H1 (cell line): ENCODE data around the gene LCNL1. TPM values are rescaled to one million over a fixed set of nuclear protein-coding genes. Genes with fewer than 3 reads are reported as not detected.

Experiments used
- CEBPB ChIP-seq: IDR thresholded peaks from 2 replicates; pipeline ENCODE4 v1.6.1; 2012; ENCODE audit warnings: low read depth, low read length
- EP300 ChIP-seq, 2 experiments: IDR thresholded peaks; 1 replicate in 1 of 2; 2 replicates in 1 of 2; pipeline ENCODE4 v1.6.1; 2011 to 2012; ENCODE audit warnings: low read depth in 2 of 2, low read length in 2 of 2, mild to moderate bottlenecking in 2 of 2, borderline replicate concordance in 1 of 2, inconsistent platforms in 1 of 2, moderate library complexity in 1 of 2
- EZH2 ChIP-seq: fragments of 200-600 bp; sonication (generic); IDR thresholded peaks from 2 replicates; pipeline ENCODE4 v1.7.1; 2012; ENCODE audit warnings: low read depth, mild to moderate bottlenecking, moderate library complexity, low read length, inconsistent platforms; ENCODE audit not compliant: severe bottlenecking
- GABPA ChIP-seq: IDR thresholded peaks from 2 replicates; pipeline ENCODE4 v1.6.1; 2011; ENCODE audit warnings: mild to moderate bottlenecking, low read length, moderate library complexity, borderline replicate concordance; ENCODE audit not compliant: insufficient read depth
- JUN ChIP-seq: IDR thresholded peaks from 2 replicates; pipeline ENCODE4 v1.6.1; 2011; ENCODE audit warnings: low read depth, mild to moderate bottlenecking, improper control_type of control experiment, low read length
- JUND ChIP-seq: IDR thresholded peaks from 2 replicates; pipeline ENCODE4 v1.6.1; 2011; ENCODE audit warnings: mild to moderate bottlenecking, improper control_type of control experiment, low read length
- KDM5A ChIP-seq: fragments of 200-600 bp; IDR thresholded peaks from 2 replicates; pipeline ENCODE4 v1.7.1; 2012; ENCODE audit warnings: mild to moderate bottlenecking, low read length, inconsistent platforms, mixed read lengths
- RAD21 ChIP-seq, 2 experiments: IDR thresholded peaks in 1 of 2; conservative IDR thresholded peaks in 1 of 2; 2 replicates each; pipeline ENCODE4 v1.6.1; 2011; ENCODE audit warnings: low read depth in 2 of 2, low read length in 2 of 2, improper control_type of control experiment in 1 of 2, inconsistent platforms in 1 of 2, mild to moderate bottlenecking in 1 of 2, moderate library complexity in 1 of 2
- SIN3A ChIP-seq, 2 experiments: IDR thresholded peaks in 1 of 2; conservative IDR thresholded peaks in 1 of 2; 2 replicates each; pipeline ENCODE4 v1.6.1; 2011 to 2012; ENCODE audit warnings: low read length in 2 of 2, improper control_type of control experiment in 1 of 2, low read depth in 1 of 2, mild to moderate bottlenecking in 1 of 2
- SP4 ChIP-seq: IDR thresholded peaks from 2 replicates; pipeline ENCODE4 v1.6.1; 2012; ENCODE audit warnings: low read length, inconsistent platforms
- TEAD4 ChIP-seq: IDR thresholded peaks from 2 replicates; pipeline ENCODE4 v1.6.1; 2012; ENCODE audit warnings: low read depth, low read length, inconsistent platforms, mixed read lengths
- YY1 ChIP-seq: IDR thresholded peaks from 2 replicates; pipeline ENCODE4 v1.6.1; 2011; ENCODE audit warnings: low read depth, mild to moderate bottlenecking, low read length
- polyA plus RNA-seq, 7 experiments: library from polyadenylated mRNA; depleted of rRNA in 3 of 7; stranded (reverse) in 5 of 7; unstranded in 2 of 7; fragments of >200 nt in 5 of 7; fragments of 200-250 nt in 2 of 7; gene quantifications; 1 replicate in 5 of 7; 2 replicates in 1 of 7; 4 replicates in 1 of 7; pipeline versions ENCODE4 v1.2.1 to v1.2.3, GENCODE V29; 2011 to 2013; ENCODE audit warnings: missing spikeins in 2 of 7, mixed read lengths in 2 of 7
- total RNA-seq: library from RNA; stranded (reverse); fragmentation: NEBNext Ultra II Directional; extraction: Animal tissue kit (Norgen Biotek cat#: 25700); gene quantifications from 2 replicates; pipeline ENCODE4 v1.2.1, GENCODE V29; 2021
- TF ChIP-seq, protein P1 (sequence below), 3 experiments: IDR thresholded peaks; 1 replicate in 2 of 3; 2 replicates in 1 of 3; pipeline versions ENCODE4 v1.5.1 to v1.6.1; 2011; ENCODE audit warnings: low read length in 3 of 3, mild to moderate bottlenecking in 3 of 3, inconsistent platforms in 2 of 3, low read depth in 1 of 3, moderate library complexity in 1 of 3; ENCODE audit not compliant: insufficient read depth in 1 of 3; ENCODE audit errors: control extremely low read depth in 1 of 3

Gene LCNL1
- total and polyA plus RNA-seq, 2 of the 8 experiments (the other 6 are each of a cell fraction or from before 2014, with no cell fraction given), result 0.11 TPM; not detected in 1

- TF ChIP-seq EZH2, result peak; percentile 17
- no peak for TF ChIP-seq KDM5A
- TF ChIP-seq GABPA, result peak; percentile 63; the same call in 1 of the 2 replicates
- TF ChIP-seq CEBPB, result no peak
- peak; percentile 42 to 64 for TF ChIP-seq RAD21 (IDR thresholded peaks at IDR 0.05 in 1 of 2, conservative IDR thresholded peaks at IDR 0.05 in 1 of 2; ENCODE audit: low read depth in 2 of 2, low read length in 2 of 2)
- TF ChIP-seq JUN, result no peak
- no peak for TF ChIP-seq JUND
- 0 out of 2 replicates have a peak, but pooled peaks have one; percentile 28 for TF ChIP-seq YY1
- TF ChIP-seq EP300 (IDR thresholded peaks at IDR 0.05; ENCODE audit: borderline replicate concordance in 1 of 2, low read depth in 2 of 2, low read length in 2 of 2), result no peak
- TF ChIP-seq SP4, result no peak
- TF ChIP-seq, protein P1, sequence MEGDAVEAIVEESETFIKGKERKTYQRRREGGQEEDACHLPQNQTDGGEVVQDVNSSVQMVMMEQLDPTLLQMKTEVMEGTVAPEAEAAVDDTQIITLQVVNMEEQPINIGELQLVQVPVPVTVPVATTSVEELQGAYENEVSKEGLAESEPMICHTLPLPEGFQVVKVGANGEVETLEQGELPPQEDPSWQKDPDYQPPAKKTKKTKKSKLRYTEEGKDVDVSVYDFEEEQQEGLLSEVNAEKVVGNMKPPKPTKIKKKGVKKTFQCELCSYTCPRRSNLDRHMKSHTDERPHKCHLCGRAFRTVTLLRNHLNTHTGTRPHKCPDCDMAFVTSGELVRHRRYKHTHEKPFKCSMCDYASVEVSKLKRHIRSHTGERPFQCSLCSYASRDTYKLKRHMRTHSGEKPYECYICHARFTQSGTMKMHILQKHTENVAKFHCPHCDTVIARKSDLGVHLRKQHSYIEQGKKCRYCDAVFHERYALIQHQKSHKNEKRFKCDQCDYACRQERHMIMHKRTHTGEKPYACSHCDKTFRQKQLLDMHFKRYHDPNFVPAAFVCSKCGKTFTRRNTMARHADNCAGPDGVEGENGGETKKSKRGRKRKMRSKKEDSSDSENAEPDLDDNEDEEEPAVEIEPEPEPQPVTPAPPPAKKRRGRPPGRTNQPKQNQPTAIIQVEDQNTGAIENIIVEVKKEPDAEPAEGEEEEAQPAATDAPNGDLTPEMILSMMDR (IDR thresholded peaks at IDR 0.05; ENCODE audit: control extremely low read depth in 1 of 3, insufficient read depth in 1 of 3, low read depth in 1 of 3, low read length in 3 of 3), result peak in 2 of 3 experiments; percentile 94 to 98; a peak in 3 of 4 replicates
- no peak for TF ChIP-seq SIN3A (conservative IDR thresholded peaks at IDR 0.05 in 1 of 2, IDR thresholded peaks at IDR 0.05 in 1 of 2; ENCODE audit: low read depth in 1 of 2, low read length in 2 of 2)
- no peak for TF ChIP-seq TEAD4
Observed at GRCh38 chr9:137029058-137029936, 46.5 kb downstream of the LCNL1 start (continued).
